Tibial nerve (tissue), 3 donors: ENCODE results near the gene DTX3L.

Source experiments
- CTCF ChIP-seq, 5 experiments: fragments of 200-600 bp in 3 of 5; fragments of 450-650 bp in 2 of 5; sonication (generic) in 3 of 5; IDR thresholded peaks; one replicate each; pipeline ENCODE4 v1.5.1; 2016 to 2019; ENCODE audit warnings: antibody characterized with exemption in 5 of 5, mild to moderate bottlenecking in 3 of 5, moderate library complexity in 2 of 5
- POLR2A ChIP-seq, 2 donors: fragments of 450-650 bp; IDR thresholded peaks; one replicate each; pipeline ENCODE4 v1.6.1; 2017; ENCODE audit warnings: antibody characterized with exemption in 2 of 2, mild to moderate bottlenecking in 2 of 2, moderate library complexity in 2 of 2

GRCh38 chr3:122560680-122561079 is 3.5 kb upstream of the DTX3L start:
- TF ChIP-seq POLR2A (IDR thresholded peaks at IDR 0.05) (no peak), CTCF (IDR thresholded peaks at IDR 0.05) (peak; percentile 25 to 51 (median 45))
